GM18951 (cell line): ENCODE results near the gene C14orf93.

Source experiments
- POLR2A ChIP-seq: IDR thresholded peaks from 4 replicates; pipeline ENCODE4 v1.6.1; 2011; ENCODE audit warnings: mild to moderate bottlenecking; ENCODE audit not compliant: insufficient read length, insufficient read depth; ENCODE audit errors: extremely low read depth
- in situ Hi-C: fragments of 300-500 bp; cut with MboI; formaldehyde crosslinking; loops from one replicate; pipeline ENCODE4 v1.12.0; 2022; ENCODE audit warnings: low sequenced_read_pairs, mixed read lengths, inconsistent platforms; ENCODE audit not compliant: unreplicated experiment

C14orf93 gene

DNA sequence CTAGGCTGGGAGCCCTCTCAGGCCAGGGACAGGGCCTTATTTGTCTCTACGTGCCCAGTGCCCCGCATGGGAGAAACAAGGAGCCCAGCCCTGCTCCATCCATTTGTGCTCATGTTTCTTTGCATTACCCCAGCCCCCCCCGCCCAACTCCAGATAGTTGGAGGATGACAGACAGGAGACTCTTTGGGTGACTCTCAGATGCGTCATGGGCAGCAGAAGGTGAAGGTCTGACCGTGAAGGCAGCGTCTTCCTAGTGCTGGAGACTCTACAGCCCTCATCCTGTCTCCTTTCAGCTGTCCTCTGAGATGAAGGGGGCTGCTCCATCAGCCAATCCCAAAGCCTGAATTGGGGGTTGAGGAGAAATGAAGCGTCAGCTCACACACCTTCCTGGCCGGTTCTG lies 31.8 kb upstream of the C14orf93 start:
- in situ Hi-C loops = no loop called here
- no peak for TF ChIP-seq POLR2A

- in situ Hi-C loops = no loop called here
- no peak for TF ChIP-seq POLR2A
Observed at GRCh38 chr14:23040100-23040499, 30.2 kb upstream of the C14orf93 start.

DNA sequence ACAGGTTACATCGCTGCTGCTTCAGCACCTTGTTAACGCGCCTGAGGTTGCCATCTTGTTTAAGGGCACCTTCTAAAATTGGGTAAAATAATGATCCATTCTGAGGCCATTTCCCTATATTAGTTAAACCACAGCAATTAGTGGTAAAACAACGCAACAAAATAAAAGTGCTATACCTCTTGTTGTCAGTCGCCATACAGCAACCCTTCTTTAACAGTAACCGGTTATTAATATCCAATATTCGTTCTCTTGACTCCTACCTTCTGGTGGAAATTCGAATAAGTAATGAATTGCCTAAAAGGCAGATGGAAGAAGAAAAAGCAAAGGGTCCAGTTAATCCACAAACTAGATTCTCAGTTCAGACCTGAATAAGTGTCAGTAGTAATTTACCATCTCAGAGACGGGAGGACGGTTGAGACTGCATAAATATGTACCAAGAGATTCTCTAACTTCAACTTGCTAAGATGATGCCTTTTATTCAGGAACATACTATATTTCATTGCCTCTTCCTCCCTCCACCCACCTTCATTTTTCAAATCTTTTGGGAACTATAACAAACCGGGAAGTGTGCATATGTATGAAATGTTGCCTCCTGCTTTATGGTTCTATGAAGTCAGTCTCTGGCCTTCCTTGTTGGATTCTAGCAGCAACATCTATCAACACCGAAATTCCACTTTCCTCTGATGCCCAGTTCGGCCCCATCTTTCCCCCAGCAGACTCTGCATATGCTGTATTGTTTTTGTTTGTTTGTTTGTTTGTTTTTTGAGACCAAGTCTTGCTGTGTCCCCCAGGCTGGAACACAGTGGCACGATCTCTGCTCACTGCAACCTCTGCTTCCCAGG lies 25.6 kb upstream of the C14orf93 start:
- no peak for TF ChIP-seq POLR2A
- in situ Hi-C loops = no loop called here

GRCh38 chr14:23034498-23035302 lies 24.8 kb upstream of the C14orf93 start, which contains the start of gene PSMB5:
Gene PSMB5, minus strand, starts transcription at chr14:23034900. Its CDS starts 19 bp downstream, at chr14:23034881.
- in situ Hi-C loops = no loop called here
- peak; percentile 85 for TF ChIP-seq POLR2A

- TF ChIP-seq POLR2A = no peak
- in situ Hi-C loops = no loop called here
Observed at GRCh38 chr14:23033801-23034497, 24.0 kb upstream of the C14orf93 start.

- in situ Hi-C loops = no loop called here
Observed at GRCh38 chr14:23033251-23033727, 23.3 kb upstream of the C14orf93 start.

GRCh38 chr14:23030936-23031335 lies 21.0 kb upstream of the C14orf93 start:
- in situ Hi-C loops = no loop called here
- no peak for TF ChIP-seq POLR2A

More at GRCh38 chr14:23033251-23033727, 23.3 kb upstream of the C14orf93 start:
- TF ChIP-seq POLR2A = no peak

DNA sequence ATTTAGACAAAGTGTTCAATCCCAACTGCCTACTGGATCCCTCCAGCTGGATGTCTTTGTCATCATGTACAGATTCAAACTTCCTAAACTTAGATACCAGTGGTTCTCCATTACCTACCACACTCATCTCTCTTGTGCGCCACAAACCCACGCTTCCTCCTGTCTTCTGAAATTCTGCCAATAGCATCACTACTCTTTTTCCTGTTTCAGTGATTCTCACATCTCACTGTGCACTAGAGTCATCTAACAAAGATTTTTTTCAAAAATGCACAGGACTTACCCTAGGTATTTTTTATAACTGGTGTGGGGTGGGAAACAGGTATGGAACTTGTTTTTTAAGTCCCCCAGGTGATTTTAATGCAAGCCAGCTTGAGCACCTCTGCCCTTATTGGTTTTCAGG lies 18.9 kb upstream of the C14orf93 start:
- in situ Hi-C loops = no loop called here
- no peak for TF ChIP-seq POLR2A

DNA sequence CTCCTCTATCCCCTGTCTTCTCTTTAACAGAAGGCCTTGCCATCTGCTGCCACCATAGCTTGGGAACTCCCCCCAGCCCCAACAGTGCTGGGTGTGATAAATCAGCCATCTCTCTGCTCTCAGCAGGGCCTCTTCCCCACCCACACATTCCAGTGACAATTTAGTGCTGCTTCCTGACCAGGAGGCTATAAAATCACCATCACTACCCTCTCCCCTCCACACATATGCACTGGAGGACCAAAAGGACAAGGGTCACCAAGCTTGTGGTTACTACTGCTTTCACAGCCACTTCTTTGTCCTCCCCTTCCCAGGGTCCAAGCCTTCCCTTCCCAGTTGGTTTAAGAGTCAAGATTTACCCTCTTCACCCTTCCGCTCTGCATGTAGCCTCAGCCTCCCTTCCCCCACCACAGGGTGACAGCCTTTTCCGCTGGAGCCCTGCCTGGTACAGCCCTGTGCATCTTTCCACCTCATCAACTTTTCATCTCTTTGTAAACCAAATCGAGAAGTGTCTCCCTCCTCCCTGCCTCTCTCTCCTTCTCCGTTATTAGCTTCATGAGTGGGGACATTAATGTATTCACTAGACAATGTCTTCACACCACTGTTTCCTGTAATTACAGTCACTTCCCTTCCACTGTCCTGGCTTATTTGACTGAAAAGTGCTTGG lies 15.3 kb upstream of the C14orf93 start:
- in situ Hi-C loops = no loop called here
- no peak for TF ChIP-seq POLR2A

GRCh38 chr14:23024612-23025075 lies 14.7 kb upstream of the C14orf93 start:
- in situ Hi-C loops = no loop called here
- TF ChIP-seq POLR2A = no peak

DNA sequence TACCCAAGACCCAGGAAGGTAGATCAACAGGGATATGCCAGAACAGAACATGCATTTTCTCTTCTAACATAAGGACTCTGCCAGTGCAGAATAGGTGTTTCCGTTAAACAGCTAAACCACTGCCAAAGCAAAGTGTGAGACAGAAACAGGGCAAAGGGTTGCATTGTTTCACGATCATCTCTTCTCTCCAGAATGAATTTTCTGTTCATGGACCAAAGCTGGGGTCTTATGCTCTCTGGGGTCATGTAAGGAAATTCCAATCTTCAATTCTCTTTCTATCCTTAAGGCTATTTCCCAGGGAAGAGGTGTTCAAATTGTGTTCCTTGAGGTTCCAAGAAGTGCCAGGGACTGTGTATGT lies 13.8 kb upstream of the C14orf93 start:
- in situ Hi-C loops = no loop called here

GRCh38 chr14:23023022-23023794 lies 13.3 kb upstream of the C14orf93 start:
- no peak for TF ChIP-seq POLR2A
- in situ Hi-C loops = no loop called here

More for the DNA sequence above, 13.8 kb upstream of the C14orf93 start:
- TF ChIP-seq POLR2A = no peak

DNA sequence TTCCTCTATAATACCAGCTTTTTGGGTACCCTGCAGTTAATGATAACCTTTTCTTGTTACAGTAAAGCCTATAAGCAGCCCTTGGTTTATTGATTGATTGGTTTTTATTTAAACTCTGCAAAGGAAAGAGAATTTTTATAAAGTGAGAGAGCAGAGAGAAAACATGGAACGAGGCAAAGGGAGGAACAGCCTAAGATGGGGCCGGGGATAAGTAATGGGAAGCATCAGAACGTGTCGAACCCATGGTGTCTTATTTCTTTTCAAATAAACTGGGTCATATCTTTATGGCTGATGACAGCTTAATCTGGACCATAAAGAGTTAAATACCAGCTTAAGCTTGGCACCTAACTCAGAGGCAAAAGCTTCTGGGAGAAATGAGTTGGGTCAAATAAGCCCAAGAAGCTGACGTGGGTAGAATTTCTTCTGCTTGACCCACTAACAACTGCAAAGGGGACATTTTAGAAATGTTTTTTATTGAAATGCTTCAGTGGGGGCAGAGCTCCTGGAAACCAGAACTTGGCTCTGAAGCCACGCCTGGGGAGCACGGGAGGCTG lies 12.0 kb upstream of the C14orf93 start:
- no peak for TF ChIP-seq POLR2A
- in situ Hi-C loops = no loop called here
